Neutrophil (primary cell): Measurements from ENCODE around the gene NOX5.

ENCODE experiments used
- H3K27ac ChIP-seq: fragments of 200-600 bp; sonication (generic); 2 replicates; pipeline ENCODE4 v1.5.1; 2016; ENCODE audit warnings: mild to moderate bottlenecking, moderate library complexity
- H3K27me3 ChIP-seq: fragments of 200-600 bp; sonication (generic); 2 replicates; pipeline ENCODE4 v1.6.0; 2016; ENCODE audit warnings: mild to moderate bottlenecking
- H3K36me3 ChIP-seq: fragments of 200-600 bp; sonication (generic); 2 replicates; pipeline ENCODE4 v1.5.1; 2017
- H3K4me1 ChIP-seq, 2 experiments: fragments of 200-600 bp in 1 of 2; sonication (generic) in 1 of 2; 1 replicate in 1 of 2; 2 replicates in 1 of 2; pipeline versions ENCODE4 v1.5.1 to v1.6.1; 2013 to 2016; ENCODE audit warnings: low read depth in 1 of 2, low read length in 1 of 2, mild to moderate bottlenecking in 1 of 2, moderate library complexity in 1 of 2; ENCODE audit not compliant: control insufficient read depth in 1 of 2, insufficient read depth in 1 of 2
- H3K4me3 ChIP-seq, 2 experiments: fragments of 200-600 bp in 1 of 2; sonication (generic) in 1 of 2; 1 replicate in 1 of 2; 2 replicates in 1 of 2; pipeline ENCODE4 v1.5.1; 2013 to 2016; ENCODE audit warnings: low read depth in 1 of 2, low read length in 1 of 2, mild to moderate bottlenecking in 1 of 2, moderate library complexity in 1 of 2
- H3K9me3 ChIP-seq: fragments of 200-600 bp; sonication (generic); 2 replicates; pipeline ENCODE4 v1.5.1; 2016
- TF ChIP-seq, protein P1 (sequence below): fragments of 200-600 bp; sonication (generic); IDR thresholded peaks from 2 replicates; pipeline ENCODE4 v1.5.1; 2016; ENCODE audit warnings: antibody characterized with exemption

Gene NOX5

DNA sequence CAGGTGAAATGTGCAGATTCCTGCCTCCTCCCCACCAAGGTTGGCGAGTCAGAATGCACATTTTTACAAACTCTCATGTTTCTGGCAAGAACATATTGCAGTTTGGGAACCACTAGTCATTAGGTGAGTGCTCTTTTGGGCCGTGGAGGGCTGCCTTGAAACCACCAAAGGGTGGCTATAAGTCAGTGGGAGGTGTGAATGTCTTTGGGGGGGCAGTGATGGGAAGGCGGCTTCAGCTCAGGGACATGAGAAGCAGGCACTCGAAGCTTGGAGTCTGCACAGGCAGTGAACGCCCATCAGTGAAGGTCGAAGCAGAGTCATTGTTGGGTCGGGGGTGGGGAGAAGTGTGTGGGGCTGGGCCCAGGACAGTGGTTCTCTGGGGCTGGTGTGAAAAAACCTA lies 1.1 kb downstream of the NOX5 start:
- Histone ChIP-seq H3K27me3 (peaks cover 8% of the 10 kb centered on the region), H3K4me3 (no peak overlapping the region), H3K4me1 (no peaks in the 10 kb centered on the region), H3K27ac (no peak overlapping the region), H3K36me3 (no peaks in the 10 kb centered on the region), H3K9me3 (no peaks in the 10 kb centered on the region)
- TF ChIP-seq, protein P1, sequence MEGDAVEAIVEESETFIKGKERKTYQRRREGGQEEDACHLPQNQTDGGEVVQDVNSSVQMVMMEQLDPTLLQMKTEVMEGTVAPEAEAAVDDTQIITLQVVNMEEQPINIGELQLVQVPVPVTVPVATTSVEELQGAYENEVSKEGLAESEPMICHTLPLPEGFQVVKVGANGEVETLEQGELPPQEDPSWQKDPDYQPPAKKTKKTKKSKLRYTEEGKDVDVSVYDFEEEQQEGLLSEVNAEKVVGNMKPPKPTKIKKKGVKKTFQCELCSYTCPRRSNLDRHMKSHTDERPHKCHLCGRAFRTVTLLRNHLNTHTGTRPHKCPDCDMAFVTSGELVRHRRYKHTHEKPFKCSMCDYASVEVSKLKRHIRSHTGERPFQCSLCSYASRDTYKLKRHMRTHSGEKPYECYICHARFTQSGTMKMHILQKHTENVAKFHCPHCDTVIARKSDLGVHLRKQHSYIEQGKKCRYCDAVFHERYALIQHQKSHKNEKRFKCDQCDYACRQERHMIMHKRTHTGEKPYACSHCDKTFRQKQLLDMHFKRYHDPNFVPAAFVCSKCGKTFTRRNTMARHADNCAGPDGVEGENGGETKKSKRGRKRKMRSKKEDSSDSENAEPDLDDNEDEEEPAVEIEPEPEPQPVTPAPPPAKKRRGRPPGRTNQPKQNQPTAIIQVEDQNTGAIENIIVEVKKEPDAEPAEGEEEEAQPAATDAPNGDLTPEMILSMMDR = no peak

DNA sequence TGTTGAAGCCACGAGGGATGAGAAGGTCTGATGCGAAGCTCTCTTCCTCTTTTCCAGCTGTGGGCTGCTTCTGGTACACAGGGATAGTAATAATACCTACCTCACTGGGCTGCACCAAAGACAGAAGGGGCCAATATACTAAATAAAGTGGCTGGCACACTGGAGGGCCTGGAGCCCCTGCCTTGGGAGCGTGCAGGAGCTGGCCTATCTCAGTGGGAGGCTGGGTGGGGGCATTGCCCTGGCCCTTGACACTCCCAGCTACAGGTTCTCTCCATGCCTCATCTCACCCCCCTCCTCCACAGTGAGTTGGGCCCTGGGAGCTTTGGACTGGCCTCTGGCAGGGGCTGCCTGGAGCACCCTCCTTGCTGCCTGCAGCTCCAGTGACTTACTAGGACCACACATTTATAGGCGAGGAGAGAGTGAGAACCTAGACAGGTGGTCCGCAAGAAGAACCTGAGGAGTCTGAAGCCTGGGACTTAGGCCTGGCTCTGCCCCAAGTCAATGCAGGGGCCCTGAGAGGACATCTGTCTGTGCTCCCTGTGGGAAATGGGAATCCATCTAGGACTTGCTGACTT lies 1.6 kb downstream of the NOX5 start:
- no peaks in the 10 kb centered on the region for H3K9me3 ChIP-seq
- no peak overlapping the region for H3K27ac ChIP-seq
- H3K4me3 ChIP-seq = no peak overlapping the region
- H3K4me1 ChIP-seq = no peaks in the 10 kb centered on the region
- TF ChIP-seq, protein P1 = no peak
- peaks cover 8% of the 10 kb centered on the region for H3K27me3 ChIP-seq
- H3K36me3 ChIP-seq = no peaks in the 10 kb centered on the region

- H3K36me3 ChIP-seq = no peaks in the 10 kb centered on the region
- TF ChIP-seq, protein P1 = no peak
- H3K27ac ChIP-seq = no peak overlapping the region
- H3K4me1 ChIP-seq = no peaks in the 10 kb centered on the region
- H3K4me3 ChIP-seq = no peak overlapping the region
- H3K27me3 ChIP-seq = peaks cover 8% of the 10 kb centered on the region
- H3K9me3 ChIP-seq = no peaks in the 10 kb centered on the region
These were observed 3.5 kb downstream of the NOX5 start for GRCh38 chr15:69017978-69018377.

DNA sequence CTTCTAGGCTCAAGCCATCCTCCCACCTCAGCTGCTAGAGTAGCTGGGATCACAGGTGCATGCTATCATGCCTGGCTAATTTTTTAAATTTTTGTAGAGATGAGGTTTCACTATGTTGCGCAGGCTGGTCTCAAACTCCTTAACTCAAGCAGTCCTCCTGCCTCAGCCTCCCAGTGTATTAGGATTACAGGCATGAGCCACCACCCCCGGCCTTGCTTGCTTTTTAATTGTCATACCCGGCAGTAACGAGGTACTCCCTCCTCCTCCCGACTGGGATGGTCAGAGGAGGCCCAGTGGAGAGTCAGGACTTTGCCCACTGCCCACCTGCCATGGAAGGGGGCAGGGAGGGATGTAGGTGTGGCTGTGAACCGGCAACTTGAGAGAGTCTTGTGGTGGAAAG lies 4.5 kb downstream of the NOX5 start:
- peaks cover 8% of the 10 kb centered on the region for H3K27me3 ChIP-seq
- no peak overlapping the region for H3K27ac ChIP-seq
- TF ChIP-seq, protein P1 = no peak
- no peaks in the 10 kb centered on the region for H3K9me3 ChIP-seq
- no peaks in the 10 kb centered on the region for H3K36me3 ChIP-seq
- H3K4me1 ChIP-seq = no peaks in the 10 kb centered on the region
- no peak overlapping the region for H3K4me3 ChIP-seq

- Histone ChIP-seq H3K9me3 (no peaks in the 10 kb centered on the region), H3K4me1 (no peaks in the 10 kb centered on the region), H3K36me3 (no peaks in the 10 kb centered on the region), H3K27ac (no peak overlapping the region), H3K4me3 (no peak overlapping the region), H3K27me3 (peaks cover 8% of the 10 kb centered on the region)
- TF ChIP-seq, protein P1 = no peak
These were observed 7.4 kb downstream of the NOX5 start for GRCh38 chr15:69021895-69022294.

DNA sequence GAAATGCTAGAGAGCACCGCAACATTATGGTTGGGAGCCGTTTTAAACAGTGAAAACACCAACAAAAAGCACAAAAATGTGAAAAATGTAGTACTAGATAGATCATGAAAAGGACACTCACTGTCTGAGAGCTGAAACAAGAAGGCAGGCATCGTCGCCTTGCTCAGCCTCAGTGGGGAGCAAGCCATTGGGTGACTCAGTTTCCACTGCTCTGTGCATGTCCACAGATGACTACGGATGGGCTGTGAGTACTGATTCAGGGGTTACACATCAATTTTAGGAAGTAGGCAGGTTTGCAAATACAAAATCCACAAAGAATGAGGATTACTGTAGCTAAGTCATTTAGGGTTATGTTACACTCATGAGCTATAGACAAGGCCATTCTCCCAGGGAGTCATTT lies 10.8 kb downstream of the NOX5 start:
- Histone ChIP-seq H3K4me1 (no peaks in the 10 kb centered on the region), H3K9me3 (no peaks in the 10 kb centered on the region), H3K36me3 (no peaks in the 10 kb centered on the region), H3K27me3 (no peaks in the 10 kb centered on the region), H3K27ac (no peak overlapping the region), H3K4me3 (no peak overlapping the region)
- TF ChIP-seq, protein P1 = no peak
